ENCODE data around the gene COG7. TPM values are rescaled to one million over a fixed set of nuclear protein-coding genes. Genes with fewer than 3 reads are reported as not detected.
A peak's percentile ranks its signal among the peaks of the same experiment; 100 is the strongest.

Gene COG7
- total RNA-seq, 1 experiment from 2014 or later: 10.2 TPM

GRCh38 chr16:23365602-23366240, 87.3 kb downstream of the COG7 start:
- H3K36me3 ChIP-seq: no peaks in the 10 kb centered on the region
- no peak for DNase-seq
- H3K27me3 ChIP-seq: peaks cover 2% of the 10 kb centered on the region; the same call in 1 of the 2 replicates
- no peaks in the 10 kb centered on the region for H3K9me3 ChIP-seq
- no peak overlapping the region for H3K4me3 ChIP-seq

GRCh38 chr16:23362460-23363317, 90.3 kb downstream of the COG7 start:
- no peaks in the 10 kb centered on the region for H3K36me3 ChIP-seq

GRCh38 chr16:23359092-23359760, 93.8 kb downstream of the COG7 start:
- Histone ChIP-seq H3K4me3 (no peak overlapping the region), H3K36me3 (no peaks in the 10 kb centered on the region), H3K9me3 (no peaks in the 10 kb centered on the region), H3K27me3 (no peaks in the 10 kb centered on the region)
- DNase-seq: no peak

More at GRCh38 chr16:23362460-23363317, 90.3 kb downstream of the COG7 start:
- no peaks in the 10 kb centered on the region for H3K27me3 ChIP-seq
- no peaks in the 10 kb centered on the region for H3K9me3 ChIP-seq
- no peak overlapping the region for H3K4me3 ChIP-seq
- DNase-seq: no peak

- no peaks in the 10 kb centered on the region for H3K27me3 ChIP-seq
- DNase-seq: no peak
- H3K9me3 ChIP-seq: no peaks in the 10 kb centered on the region
- H3K4me3 ChIP-seq: no peak overlapping the region
- no peaks in the 10 kb centered on the region for H3K36me3 ChIP-seq
Observed at GRCh38 chr16:23357761-23358290, 95.2 kb downstream of the COG7 start.

- no peak for DNase-seq
- H3K4me3 ChIP-seq: no peak overlapping the region
- no peaks in the 10 kb centered on the region for H3K36me3 ChIP-seq
- H3K27me3 ChIP-seq: no peaks in the 10 kb centered on the region
- H3K9me3 ChIP-seq: no peaks in the 10 kb centered on the region
Observed at GRCh38 chr16:23356941-23357340, 96.0 kb downstream of the COG7 start.

GRCh38 chr16:23355106-23355670, 97.8 kb downstream of the COG7 start:
- Histone ChIP-seq H3K9me3 (no peaks in the 10 kb centered on the region), H3K27me3 (no peaks in the 10 kb centered on the region), H3K36me3 (no peaks in the 10 kb centered on the region), H3K4me3 (no peak overlapping the region)
- no peak for DNase-seq

GRCh38 chr16:23354246-23354645, 98.7 kb downstream of the COG7 start:
- DNase-seq: no peak
- Histone ChIP-seq H3K9me3 (no peaks in the 10 kb centered on the region), H3K27me3 (no peaks in the 10 kb centered on the region), H3K4me3 (no peak overlapping the region), H3K36me3 (no peaks in the 10 kb centered on the region)

- H3K4me3 ChIP-seq: no peak overlapping the region
- H3K9me3 ChIP-seq: no peaks in the 10 kb centered on the region
- no peaks in the 10 kb centered on the region for H3K36me3 ChIP-seq
- DNase-seq: peak; percentile 22
- H3K27me3 ChIP-seq: no peaks in the 10 kb centered on the region
Observed at GRCh38 chr16:23353440-23353839, 99.5 kb downstream of the COG7 start.

GRCh38 chr16:23351360-23351759, 101.6 kb downstream of the COG7 start:
- no peaks in the 10 kb centered on the region for H3K9me3 ChIP-seq
- no peaks in the 10 kb centered on the region for H3K36me3 ChIP-seq
- H3K27me3 ChIP-seq: no peaks in the 10 kb centered on the region
- no peak overlapping the region for H3K4me3 ChIP-seq
- DNase-seq: no peak

- no peaks in the 10 kb centered on the region for H3K9me3 ChIP-seq
- no peaks in the 10 kb centered on the region for H3K27me3 ChIP-seq
- no peak overlapping the region for H3K4me3 ChIP-seq
- no peak for DNase-seq
- no peaks in the 10 kb centered on the region for H3K36me3 ChIP-seq
Observed at GRCh38 chr16:23348579-23349469, 104.2 kb downstream of the COG7 start.

- Histone ChIP-seq H3K36me3 (no peaks in the 10 kb centered on the region), H3K4me3 (no peak overlapping the region), H3K27me3 (peaks cover 4% of the 10 kb centered on the region), H3K9me3 (no peaks in the 10 kb centered on the region)
- no peak for DNase-seq
Observed at GRCh38 chr16:23345237-23345636, 107.8 kb downstream of the COG7 start.

GRCh38 chr16:23343643-23344612, 109.1 kb downstream of the COG7 start:
- H3K27me3 ChIP-seq: peaks cover 4% of the 10 kb centered on the region
- H3K9me3 ChIP-seq: no peaks in the 10 kb centered on the region
- no peak overlapping the region for H3K4me3 ChIP-seq
- DNase-seq: no peak
- H3K36me3 ChIP-seq: no peaks in the 10 kb centered on the region

- Histone ChIP-seq H3K9me3 (0 out of 2 replicates have a peak, but pooled peaks cover 3% of the 10 kb centered on the region), H3K4me3 (no peak overlapping the region), H3K27me3 (peaks cover 4% of the 10 kb centered on the region), H3K36me3 (no peaks in the 10 kb centered on the region)
- DNase-seq: no peak
Observed at GRCh38 chr16:23342083-23342640, 110.8 kb downstream of the COG7 start.

- H3K9me3 ChIP-seq: 0 out of 2 replicates have a peak, but pooled peaks cover 3% of the 10 kb centered on the region
- no peak for DNase-seq
- H3K4me3 ChIP-seq: no peak overlapping the region
- H3K36me3 ChIP-seq: no peaks in the 10 kb centered on the region
- H3K27me3 ChIP-seq: peaks cover 4% of the 10 kb centered on the region
Observed at GRCh38 chr16:23339787-23340186, 113.2 kb downstream of the COG7 start.

Measured in MG63 (cell line).